GM21717 (cell line): ENCODE measurements around the gene VPS37B.
"Not testable (repeated sequence)": the region's sequence is repeated elsewhere in the genome, so short reads cannot be mapped to it uniquely, and the experiment has no call there.

Source experiments
- ATAC-seq: cut with Tn5 transposase; IDR thresholded peaks from one replicate; pipeline ENCODE4 v1.9.1; 2021; ENCODE audit warnings: mild to moderate bottlenecking, moderate library complexity; ENCODE audit not compliant: unreplicated experiment

VPS37B gene

DNA sequence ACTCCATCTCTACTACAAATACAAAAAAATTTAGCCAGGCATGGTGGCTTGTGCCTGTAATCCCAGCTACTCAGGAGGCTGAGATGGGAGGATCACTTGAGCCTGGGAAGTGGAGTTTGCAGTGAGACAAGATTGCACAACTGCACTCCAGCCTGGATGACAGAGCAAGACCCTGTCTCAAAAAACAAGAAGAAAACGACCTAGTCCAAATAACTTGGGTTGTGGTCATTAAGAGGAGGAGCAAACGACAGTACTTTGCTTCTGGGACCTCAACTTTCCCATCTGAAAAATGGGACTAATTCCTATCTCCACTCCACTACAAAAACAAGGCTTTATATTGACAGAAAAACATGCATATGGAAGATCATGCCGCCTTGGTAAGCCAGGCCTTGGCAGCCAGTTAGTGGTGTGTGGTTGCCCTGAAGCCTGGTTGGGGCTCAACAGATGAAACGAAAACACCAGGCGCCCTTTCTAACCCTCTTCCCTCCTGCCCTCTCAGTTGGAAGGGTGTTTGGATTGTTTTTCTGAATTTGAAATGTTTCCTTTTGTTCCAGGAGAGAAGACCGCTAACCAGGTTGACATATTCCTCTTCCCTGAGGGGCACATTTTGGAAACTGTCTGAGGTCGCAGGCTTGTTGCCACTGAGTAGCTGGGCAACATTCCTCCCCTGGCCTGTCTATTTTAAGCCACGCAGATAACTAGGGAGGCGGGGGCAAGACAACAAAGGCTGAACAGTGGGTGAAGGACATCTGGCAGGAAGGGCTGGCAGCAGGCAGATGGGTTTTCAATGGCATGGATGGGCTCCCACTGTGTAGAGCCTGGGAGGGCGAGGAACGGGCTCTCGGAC is 13.7 kb upstream of the VPS37B start:
- no peak for ATAC-seq

DNA sequence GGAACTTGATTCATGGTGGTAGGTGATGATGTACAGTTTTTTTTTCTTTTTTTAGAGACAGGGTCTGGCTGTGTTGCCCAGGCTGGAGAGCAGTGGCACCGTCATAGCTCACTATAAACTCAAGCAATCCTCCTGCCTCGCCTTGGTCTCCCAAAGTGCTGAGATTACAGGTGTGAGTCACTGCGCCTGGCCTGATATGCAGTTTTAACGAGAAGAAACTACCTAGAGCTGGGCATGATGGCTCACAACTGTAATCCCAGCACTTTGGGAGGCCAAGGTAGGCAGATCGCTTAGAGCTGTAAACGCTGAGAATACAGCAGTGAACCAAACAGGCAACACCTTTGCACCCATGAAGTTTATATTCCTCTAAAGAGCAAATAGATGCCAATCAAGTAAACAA is 13.0 kb upstream of the VPS37B start:
- ATAC-seq: no peak

DNA sequence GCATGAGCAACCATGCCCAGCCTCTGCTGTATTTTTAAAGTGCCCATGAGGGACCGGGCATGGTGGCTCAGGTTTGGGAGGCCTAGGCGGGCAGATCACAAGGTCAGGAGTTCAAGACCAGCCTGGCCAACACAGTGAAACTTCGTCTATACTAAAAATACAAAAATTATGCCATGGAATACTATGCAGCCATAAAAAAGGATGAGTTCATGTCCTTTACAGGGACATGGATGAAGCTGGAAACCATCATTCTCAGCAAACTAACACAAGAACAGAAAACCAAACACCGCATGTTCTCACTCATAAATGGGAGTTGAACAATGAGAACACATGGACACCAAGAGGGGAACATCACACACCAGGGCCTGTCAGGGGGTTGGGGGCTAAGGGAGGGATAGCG is 9.3 kb upstream of the VPS37B start:
- not testable (repeated sequence) for ATAC-seq

DNA sequence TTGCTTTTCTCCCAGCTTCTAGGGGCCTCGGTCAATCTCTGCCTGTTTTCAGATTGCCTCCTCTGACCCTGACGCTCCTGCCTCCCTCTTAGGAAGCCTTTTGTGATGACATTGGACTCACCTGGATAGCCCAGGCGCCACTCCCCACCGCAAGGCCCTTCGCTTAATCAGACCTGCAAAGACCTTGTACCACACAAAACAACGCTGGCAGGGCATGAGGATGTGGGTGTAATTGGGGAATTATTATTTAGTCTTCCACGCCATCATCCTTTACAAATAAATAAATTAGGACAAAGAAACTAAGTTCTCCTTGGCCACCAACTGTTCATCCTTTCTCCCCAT is 7.7 kb upstream of the VPS37B start:
- no peak for ATAC-seq

DNA sequence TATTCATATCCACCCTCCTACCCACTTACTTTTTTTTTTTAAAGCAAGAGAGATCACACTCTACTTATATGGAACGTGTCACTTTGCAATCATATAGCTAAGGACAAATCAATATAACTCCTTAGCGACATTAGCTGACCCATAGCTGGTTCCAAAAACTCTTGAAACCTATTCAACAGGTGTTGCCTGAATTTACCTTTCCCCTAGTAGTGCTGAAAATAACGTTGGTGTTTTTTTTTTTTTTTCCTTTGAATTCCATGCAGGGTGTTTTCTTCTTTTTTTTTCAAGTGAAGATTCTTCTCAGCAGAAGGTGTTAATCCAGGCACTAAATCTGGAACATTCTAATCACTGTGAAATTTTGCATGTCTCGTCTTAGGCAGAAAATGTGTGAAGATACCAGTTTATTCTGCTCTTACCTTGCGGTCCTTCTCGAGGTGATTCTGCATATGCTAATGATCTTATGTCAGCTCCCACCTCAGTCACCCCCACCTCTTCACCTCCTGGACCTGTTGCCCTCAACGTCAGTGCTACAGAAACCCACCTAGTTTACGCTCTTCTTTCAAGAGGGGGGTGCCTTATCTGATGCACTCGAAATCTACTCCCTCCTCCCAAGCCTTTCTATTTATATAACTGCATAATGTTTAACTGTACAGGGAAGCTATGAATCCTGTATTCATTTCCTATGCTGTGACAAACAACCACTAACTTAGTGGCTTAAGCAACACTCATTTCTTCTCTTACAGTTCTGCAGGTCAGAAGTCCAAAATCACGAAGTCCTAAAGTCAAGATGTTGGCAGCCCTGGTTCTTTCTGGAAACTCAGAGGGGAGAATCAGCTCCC is 7.1 kb upstream of the VPS37B start:
- no peak for ATAC-seq

DNA sequence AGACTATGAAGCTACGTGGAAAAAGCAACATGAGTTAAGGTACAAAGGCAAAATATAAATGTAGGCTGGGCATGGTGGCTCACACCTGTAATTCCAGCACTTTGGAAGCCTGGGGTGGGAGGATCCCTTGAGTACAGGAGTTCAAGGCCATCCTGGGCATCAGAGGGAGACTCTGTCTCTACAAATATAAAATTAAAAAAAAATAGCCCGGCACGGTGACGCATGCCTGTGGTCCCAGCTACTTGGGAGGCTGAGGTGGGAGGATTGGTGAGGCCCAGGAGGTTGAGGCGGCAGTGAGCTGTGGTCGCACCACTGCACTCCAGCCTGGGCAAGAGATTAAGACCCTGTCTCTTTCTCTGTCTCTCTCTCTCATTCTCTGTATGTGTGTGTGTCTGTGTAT is 4.0 kb upstream of the VPS37B start:
- ATAC-seq: no peak

DNA sequence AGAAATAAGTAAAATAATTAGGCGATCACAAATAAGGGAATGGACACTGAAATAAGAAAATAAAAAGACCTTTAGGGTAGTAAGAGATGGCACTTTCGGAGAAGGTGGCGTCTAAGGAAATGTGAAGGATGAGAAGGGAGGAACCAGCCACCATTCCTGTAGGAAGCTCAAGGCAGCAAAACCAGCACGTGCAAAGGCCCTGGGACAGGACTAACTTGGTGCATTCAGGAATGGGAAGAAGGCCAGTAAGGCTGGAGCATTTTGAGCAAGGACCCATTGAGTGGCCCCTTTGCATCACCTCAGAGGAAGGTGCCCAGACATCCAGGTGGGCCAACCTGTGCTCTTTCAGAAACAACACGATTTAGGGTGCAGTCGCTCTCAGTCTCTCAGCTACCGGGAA is 738 bp upstream of the VPS37B start:
- ATAC-seq: no peak

DNA sequence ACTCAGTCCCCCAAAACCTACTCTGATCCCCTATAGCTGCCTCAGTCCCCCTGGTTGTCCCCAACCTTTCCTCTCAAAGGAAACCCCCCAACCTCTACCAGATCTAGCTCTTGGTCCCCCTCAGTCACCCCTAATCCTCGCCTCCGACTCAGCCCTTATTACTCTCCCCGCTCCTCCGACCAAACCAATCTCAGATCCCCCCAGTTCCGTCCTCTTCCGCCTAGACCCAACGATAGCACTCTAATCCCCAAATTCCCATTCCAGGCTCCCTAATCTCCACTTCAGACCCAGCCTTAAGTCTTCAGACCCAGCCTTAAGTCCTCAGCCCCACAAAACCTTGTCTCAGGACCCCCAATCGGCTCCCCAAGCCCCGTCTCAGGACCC is 612 bp downstream of the VPS37B start:
- ATAC-seq: no peak

DNA sequence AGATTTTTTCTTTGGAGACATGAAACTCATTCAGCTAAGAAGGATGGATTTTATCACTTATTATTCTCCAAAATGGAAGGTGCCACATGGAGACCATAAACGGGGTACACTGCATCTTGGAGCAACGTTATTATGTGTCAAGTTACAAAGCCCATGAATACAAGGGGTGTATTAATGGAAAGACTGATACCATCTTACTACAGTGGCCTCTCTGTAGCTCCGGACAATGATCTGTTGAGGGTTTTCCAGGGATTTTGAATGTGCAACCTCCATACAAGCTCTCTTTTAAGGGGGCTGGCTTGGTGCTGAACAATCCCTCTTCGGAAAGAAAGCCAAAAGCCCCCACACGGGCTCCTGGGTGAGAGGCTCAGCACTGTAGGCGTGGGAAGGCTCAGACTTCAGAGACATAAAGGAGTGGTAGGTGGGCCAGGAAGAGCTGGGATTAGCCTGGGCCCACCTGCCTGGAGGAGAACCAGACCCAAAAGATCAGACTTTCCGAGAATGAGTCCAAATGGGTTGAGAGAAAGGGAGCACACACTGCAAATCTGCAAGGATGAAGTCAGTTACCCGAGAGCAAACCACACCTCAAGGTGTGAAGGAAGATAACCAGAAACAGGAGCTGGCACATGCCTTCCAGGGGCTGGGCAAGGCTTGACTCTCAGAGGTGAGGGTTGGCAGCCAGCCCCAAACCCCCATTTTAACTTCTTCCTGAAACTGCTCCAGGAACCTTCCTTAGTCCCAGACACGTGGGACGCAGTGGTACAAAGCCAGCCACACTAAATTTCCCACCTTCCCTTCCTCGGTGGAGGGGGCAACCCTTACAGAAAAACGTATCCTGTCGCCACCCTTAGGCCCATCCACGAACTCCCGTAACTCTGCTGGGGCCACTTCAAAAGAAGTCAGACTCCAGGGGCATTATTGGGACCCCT is 1.5 kb downstream of the VPS37B start:
- no peak for ATAC-seq

DNA sequence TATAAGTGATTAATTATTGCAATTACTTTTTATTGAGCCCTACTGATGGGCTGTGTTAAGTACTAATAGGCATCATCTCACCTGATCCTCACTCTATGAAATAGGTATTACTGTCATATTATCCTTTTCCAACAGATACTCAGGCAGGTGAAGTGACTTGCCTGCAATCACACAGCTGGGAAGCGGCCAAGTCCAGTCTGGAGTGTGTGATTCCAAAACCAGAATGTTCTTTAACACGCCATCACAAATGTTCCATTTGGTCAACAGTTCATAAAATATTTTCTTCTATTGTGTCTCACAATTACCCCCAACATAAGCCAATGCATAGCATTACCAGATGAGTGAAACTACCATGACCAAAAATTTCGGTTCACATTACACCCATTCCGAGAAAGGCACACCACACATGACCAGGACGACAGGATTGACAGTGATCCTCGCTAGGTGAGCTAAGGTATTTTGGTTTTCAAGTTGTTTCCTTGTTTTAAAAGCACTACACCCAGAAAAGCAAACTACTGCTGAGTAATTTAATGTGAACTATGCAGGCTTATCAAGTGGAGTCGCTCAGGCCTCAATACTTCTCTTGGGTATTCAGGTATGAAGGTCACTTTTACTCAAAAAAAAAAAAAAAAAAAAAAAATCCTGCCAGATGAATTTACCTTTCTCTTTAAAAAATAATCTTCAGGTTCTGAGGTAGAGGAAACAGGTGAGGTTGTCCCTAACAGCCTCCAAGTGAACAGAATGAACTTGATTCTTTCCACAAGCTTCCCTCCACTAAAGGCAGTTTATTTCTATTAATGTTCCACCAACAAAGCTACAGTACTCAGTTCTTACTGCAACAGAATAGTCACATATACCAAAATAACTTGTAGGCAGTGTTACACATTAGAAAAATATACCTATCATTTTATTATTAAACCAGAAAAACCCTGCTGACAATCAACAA is 2.4 kb downstream of the VPS37B start:
- no peak for ATAC-seq

DNA sequence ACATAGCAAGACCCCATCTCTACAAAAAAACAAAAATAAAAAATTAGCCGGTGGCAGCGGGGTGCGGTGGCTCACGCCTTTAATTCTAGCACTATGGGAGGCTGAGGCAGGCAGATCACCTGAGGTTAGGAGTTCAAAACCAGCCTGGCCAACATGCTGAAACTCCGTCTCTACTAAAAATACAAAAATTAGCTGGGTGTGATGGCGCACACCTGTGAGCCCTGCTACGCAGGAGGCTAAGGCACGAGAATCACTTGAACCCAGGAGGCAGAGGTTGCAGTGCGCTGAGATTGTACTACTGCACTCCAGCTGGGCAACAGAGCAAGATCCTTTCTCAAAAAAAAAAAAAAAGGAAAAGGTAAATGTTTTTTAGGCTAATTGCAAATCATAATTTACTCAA is 3.2 kb downstream of the VPS37B start:
- not testable (repeated sequence) for ATAC-seq

DNA sequence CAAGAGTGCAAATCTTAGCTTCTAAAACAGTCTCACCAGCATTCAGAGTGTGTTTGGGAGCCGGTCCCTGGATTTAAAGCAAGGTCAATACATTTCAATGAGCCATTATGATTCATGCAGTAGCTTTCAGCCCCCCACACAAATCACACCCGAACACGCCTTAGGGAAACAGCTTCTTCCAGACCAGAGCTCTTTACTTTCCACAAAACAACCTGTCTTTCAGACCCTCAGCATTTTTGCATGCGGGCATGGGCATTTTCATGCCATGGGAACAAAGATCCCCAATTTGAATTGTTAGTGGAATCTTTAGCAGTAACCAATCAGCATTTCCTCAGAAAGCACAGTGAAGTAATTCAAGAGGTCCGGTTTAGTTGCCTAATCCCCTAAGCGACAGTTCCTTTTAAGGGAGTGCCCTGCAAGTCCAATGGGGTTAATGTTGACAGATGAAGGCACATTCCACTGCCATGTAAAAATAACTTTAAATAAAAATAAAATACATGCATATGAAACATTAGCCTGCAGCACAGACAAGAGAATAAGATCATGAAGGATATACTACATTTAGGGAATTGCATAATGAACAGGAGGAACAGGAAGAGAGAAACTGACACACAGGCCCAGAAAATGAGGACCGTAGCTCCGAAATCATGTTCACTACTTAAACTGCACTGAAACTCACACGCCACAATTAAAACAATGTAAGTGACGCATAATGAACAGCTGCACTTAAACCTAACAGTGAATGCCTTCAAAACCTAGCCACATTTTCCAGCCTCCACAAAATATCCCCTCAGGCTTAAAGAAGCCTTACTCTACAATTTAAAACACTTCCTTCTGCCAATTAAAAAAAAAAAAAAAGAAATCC is 4.0 kb downstream of the VPS37B start:
- no peak for ATAC-seq

DNA sequence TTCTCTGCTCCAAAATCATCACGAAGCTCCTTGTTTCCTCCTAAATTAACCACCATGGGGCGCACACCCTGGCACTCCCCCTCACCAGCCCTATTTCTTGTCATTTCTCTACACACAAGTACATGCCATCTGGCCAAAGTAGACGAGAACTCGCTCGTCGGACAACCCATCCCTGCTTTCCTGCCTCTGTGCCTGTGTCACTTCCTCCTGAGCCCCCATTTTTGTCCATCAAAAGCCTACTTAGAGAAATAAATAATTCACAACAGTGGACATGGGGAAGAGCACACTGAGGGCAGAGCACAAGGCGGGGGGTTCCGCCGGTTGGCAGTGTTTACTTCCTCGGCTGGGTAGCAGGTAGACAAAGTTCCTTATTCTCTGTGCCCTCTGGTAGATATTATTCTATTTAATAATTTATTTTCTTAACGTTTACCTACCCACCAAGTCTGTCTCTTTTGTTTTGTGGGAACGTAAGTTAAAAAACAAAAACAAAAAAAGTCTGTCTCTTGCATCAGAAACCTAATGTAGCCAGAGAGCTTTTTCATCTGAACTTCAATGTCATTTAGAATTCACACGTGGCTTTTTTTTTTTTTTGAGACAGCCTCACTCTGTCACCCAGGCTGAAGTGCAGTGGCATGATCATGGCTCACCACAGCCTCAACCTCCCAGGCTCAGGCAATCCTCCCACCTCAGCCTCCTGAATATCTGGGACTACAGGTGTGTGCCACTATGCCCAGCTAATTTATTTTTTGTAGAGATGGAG is 6.0 kb downstream of the VPS37B start:
- no peak for ATAC-seq

DNA sequence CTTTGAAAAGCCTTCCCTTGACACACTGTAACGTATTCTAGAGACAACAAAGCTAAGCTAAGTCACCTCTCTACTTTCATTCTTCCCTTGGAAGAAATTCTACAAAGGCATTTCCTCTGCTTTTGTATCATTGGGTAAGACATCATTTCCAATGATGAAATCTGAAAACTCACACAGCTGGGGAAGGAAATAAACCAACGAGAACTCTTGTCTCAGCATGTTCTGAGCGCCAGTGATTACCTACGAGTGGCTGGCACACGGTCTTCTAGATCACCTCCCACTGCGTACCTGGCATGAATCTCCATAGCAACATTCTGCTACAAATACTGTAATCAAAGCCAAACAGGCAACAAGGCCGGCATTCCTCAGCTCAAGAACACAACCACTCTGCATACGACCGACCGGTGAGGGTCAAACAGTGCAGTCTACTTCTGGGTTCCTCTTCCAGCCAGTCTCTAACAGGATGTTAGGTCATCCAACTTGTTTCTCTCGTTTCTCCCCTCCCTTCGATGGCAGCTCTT is 7.6 kb downstream of the VPS37B start:
- ATAC-seq: no peak

DNA sequence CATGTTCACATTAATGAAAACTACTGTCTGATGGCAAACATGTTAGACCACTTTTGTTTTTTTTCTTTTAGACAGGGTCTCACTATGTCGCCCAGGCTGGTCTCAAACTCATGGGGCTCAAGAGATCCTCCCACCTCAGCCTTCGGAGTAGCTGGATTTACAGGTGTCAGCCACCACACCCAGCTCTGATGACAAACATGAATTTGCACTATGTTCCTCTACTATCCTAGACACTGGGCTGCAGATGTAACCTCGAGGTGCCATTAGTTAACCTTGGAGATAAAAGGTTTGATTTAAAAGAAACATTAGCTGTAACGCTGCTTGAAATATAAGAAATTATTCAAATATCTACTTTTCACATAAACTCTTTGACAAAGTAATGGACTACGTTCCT is 8.1 kb downstream of the VPS37B start:
- ATAC-seq: peak; percentile 19

DNA sequence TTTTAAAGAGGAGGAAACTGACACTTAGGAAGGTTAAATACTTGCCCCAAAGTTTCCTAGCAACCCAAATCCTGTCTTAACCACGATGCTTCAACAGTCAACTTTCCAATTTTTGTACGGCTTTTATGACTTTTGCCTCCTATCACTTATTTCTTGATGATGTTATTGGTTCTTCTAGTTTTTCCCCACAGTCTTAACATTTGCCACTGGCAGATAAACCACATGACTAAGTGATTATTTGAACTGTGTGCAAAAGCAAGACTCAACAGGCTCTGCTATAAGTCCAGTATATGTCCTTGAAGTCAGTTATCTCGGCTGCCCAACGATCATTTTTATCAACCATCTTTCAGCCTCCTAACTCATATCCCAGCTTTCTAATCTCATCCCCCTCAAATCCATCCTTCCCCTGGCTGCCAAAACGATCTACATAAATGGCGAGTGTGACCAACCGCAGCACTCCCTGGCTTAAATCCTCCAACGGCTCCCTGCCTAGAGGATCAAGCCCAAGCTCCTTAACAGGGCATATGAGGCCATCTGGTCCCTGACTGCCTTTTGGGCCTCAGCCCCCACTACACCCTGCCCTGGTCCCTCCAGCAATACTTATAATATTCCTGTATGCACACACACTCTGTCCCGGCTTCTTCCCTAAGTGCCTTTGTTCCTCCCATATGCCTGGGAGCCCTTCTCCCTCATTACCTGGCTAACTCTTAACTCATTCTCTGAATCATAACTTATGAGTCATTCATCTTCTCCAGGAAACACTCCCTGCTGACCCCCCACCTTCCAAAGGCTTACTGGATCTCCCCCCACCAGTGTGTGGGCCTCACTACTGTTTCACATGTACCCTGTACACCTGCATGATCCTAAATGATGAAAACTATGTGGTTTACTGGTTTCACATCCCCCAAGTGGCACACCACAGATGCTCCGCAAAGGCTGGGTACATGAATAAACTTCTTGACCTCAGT is 8.8 kb downstream of the VPS37B start:
- peak; percentile 82 for ATAC-seq

DNA sequence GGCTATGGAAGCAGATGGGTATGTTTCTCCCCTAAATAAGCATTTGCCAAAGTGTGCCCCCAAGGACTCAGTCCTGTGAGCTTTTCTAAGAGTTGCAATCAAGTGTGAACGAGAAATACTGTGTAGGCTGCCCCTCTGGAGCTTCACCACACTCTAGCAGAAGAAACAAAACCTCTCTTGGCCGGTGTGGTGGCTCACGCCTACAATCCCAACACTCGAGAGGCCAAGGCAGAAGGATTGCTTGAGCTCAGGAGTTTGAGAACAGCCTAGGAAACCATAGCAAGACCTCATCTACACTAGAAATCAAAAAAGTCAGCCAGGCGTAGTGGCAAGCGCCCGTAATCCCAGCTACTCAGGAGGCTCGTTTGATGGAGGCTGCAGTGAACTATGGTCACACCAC is 9.8 kb downstream of the VPS37B start:
- ATAC-seq: no peak
